ENCODE data around the gene DTNB. TPM values are rescaled to one million over a fixed set of nuclear protein-coding genes. Genes with fewer than 3 reads are reported as not detected.

Gene DTNB
- total RNA-seq, 1 donor from 2014 or later: 28.9 TPM

GRCh38 chr2:25491966-25492532 lies 181.3 kb downstream of the DTNB start:
- H3K36me3 Mint-ChIP-seq (ENCODE audit: low read depth): peaks cover 6% of the 10 kb centered on the region

GRCh38 chr2:25491003-25491696 lies 182.2 kb downstream of the DTNB start:
- Mint-ChIP-seq H3K27me3 (ENCODE audit: insufficient read depth) (no peaks in the 10 kb centered on the region), H3K36me3 (ENCODE audit: low read depth) (peaks cover 5% of the 10 kb centered on the region), H3K4me3 (no peak overlapping the region), H3K4me1 (ENCODE audit: low read depth) (peaks cover 7% of the 10 kb centered on the region), H3K9me3 (no peaks in the 10 kb centered on the region), H3K27ac (no peak overlapping the region)
- DNase-seq (ENCODE audit: low spot score): no peak
- intact Hi-C loops (cut with micrococcal nuclease): no loop called here

More at GRCh38 chr2:25491966-25492532, 181.3 kb downstream of the DTNB start:
- Mint-ChIP-seq H3K4me1 (ENCODE audit: low read depth) (peaks cover 7% of the 10 kb centered on the region), H3K27me3 (ENCODE audit: insufficient read depth) (no peaks in the 10 kb centered on the region), H3K9me3 (no peaks in the 10 kb centered on the region), H3K4me3 (no peak overlapping the region), H3K27ac (no peak overlapping the region)
- intact Hi-C loops (cut with micrococcal nuclease): no loop called here
- no peak for DNase-seq (ENCODE audit: low spot score)

- Mint-ChIP-seq H3K36me3 (ENCODE audit: low read depth) (peaks cover 5% of the 10 kb centered on the region), H3K4me3 (no peak overlapping the region), H3K27ac (no peak overlapping the region), H3K4me1 (ENCODE audit: low read depth) (peaks cover 7% of the 10 kb centered on the region), H3K27me3 (ENCODE audit: insufficient read depth) (no peaks in the 10 kb centered on the region), H3K9me3 (no peaks in the 10 kb centered on the region)
- intact Hi-C loops (cut with micrococcal nuclease): no loop called here
- DNase-seq (ENCODE audit: low spot score): no peak
These were observed 183.2 kb downstream of the DTNB start for GRCh38 chr2:25490217-25490616.

GRCh38 chr2:25489631-25490030 lies 183.7 kb downstream of the DTNB start:
- DNase-seq (ENCODE audit: low spot score): no peak
- no peaks in the 10 kb centered on the region for H3K27me3 Mint-ChIP-seq (ENCODE audit: insufficient read depth)
- H3K36me3 Mint-ChIP-seq (ENCODE audit: low read depth): peaks cover 5% of the 10 kb centered on the region
- no peak overlapping the region for H3K4me3 Mint-ChIP-seq
- H3K4me1 Mint-ChIP-seq (ENCODE audit: low read depth): peaks cover 7% of the 10 kb centered on the region
- H3K9me3 Mint-ChIP-seq: no peaks in the 10 kb centered on the region
- intact Hi-C loops (cut with micrococcal nuclease): no loop called here
- no peak overlapping the region for H3K27ac Mint-ChIP-seq

- Mint-ChIP-seq H3K27me3 (ENCODE audit: insufficient read depth) (no peaks in the 10 kb centered on the region), H3K9me3 (no peaks in the 10 kb centered on the region), H3K27ac (no peak overlapping the region), H3K4me3 (no peak overlapping the region), H3K4me1 (ENCODE audit: low read depth) (peaks cover 19% of the 10 kb centered on the region), H3K36me3 (ENCODE audit: low read depth) (peaks cover 9% of the 10 kb centered on the region)
- intact Hi-C loops (cut with micrococcal nuclease): no loop called here
- no peak for DNase-seq (ENCODE audit: low spot score)
These were observed 189.6 kb downstream of the DTNB start for GRCh38 chr2:25483607-25484266.

GRCh38 chr2:25482341-25482740 lies 191.0 kb downstream of the DTNB start:
- intact Hi-C loops (cut with micrococcal nuclease): no loop called here
- no peak for DNase-seq (ENCODE audit: low spot score)
- H3K27me3 Mint-ChIP-seq (ENCODE audit: insufficient read depth): no peaks in the 10 kb centered on the region
- peaks cover 4% of the 10 kb centered on the region for H3K36me3 Mint-ChIP-seq (ENCODE audit: low read depth)
- peak overlapping the region; percentile 13 for H3K27ac Mint-ChIP-seq
- no peaks in the 10 kb centered on the region for H3K9me3 Mint-ChIP-seq
- H3K4me3 Mint-ChIP-seq: no peak overlapping the region
- peaks cover 19% of the 10 kb centered on the region for H3K4me1 Mint-ChIP-seq (ENCODE audit: low read depth)

GRCh38 chr2:25481381-25482300 lies 191.7 kb downstream of the DTNB start:
- intact Hi-C loops (cut with micrococcal nuclease): no loop called here
- no peak for DNase-seq (ENCODE audit: low spot score)
- H3K4me3 Mint-ChIP-seq: no peak overlapping the region
- peaks cover 19% of the 10 kb centered on the region for H3K4me1 Mint-ChIP-seq (ENCODE audit: low read depth)
- no peaks in the 10 kb centered on the region for H3K27me3 Mint-ChIP-seq (ENCODE audit: insufficient read depth)
- H3K9me3 Mint-ChIP-seq: no peaks in the 10 kb centered on the region
- peak overlapping the region; percentile 13 for H3K27ac Mint-ChIP-seq
- H3K36me3 Mint-ChIP-seq (ENCODE audit: low read depth): peaks cover 4% of the 10 kb centered on the region

GRCh38 chr2:25480561-25480960 lies 192.8 kb downstream of the DTNB start:
- DNase-seq (ENCODE audit: low spot score): no peak
- Mint-ChIP-seq H3K36me3 (ENCODE audit: low read depth) (peaks cover 4% of the 10 kb centered on the region), H3K27me3 (ENCODE audit: insufficient read depth) (no peaks in the 10 kb centered on the region), H3K4me1 (ENCODE audit: low read depth) (peaks cover 19% of the 10 kb centered on the region), H3K9me3 (no peaks in the 10 kb centered on the region), H3K4me3 (no peak overlapping the region), H3K27ac (no peak overlapping the region)
- intact Hi-C loops (cut with micrococcal nuclease): no loop called here

- DNase-seq (ENCODE audit: low spot score): no peak
- intact Hi-C loops (cut with micrococcal nuclease): no loop called here
These were observed 193.6 kb downstream of the DTNB start for GRCh38 chr2:25479761-25480160.

GRCh38 chr2:25478736-25479135 lies 194.6 kb downstream of the DTNB start:
- Mint-ChIP-seq H3K9me3 (peaks cover 9% of the 10 kb centered on the region), H3K36me3 (ENCODE audit: low read depth) (peaks cover 11% of the 10 kb centered on the region), H3K4me3 (no peak overlapping the region), H3K4me1 (ENCODE audit: low read depth) (peaks cover 15% of the 10 kb centered on the region), H3K27me3 (ENCODE audit: insufficient read depth) (no peaks in the 10 kb centered on the region), H3K27ac (no peak overlapping the region)
- DNase-seq (ENCODE audit: low spot score): no peak
- intact Hi-C loops (cut with micrococcal nuclease): no loop called here

More at GRCh38 chr2:25479761-25480160, 193.6 kb downstream of the DTNB start:
- H3K27me3 Mint-ChIP-seq (ENCODE audit: insufficient read depth): no peaks in the 10 kb centered on the region
- H3K27ac Mint-ChIP-seq: no peak overlapping the region
- H3K4me3 Mint-ChIP-seq: no peak overlapping the region
- H3K9me3 Mint-ChIP-seq: peaks cover 6% of the 10 kb centered on the region
- H3K36me3 Mint-ChIP-seq (ENCODE audit: low read depth): peaks cover 10% of the 10 kb centered on the region
- H3K4me1 Mint-ChIP-seq (ENCODE audit: low read depth): peaks cover 19% of the 10 kb centered on the region

- no peak for DNase-seq (ENCODE audit: low spot score)
- Mint-ChIP-seq H3K27ac (no peak overlapping the region), H3K9me3 (peaks cover 9% of the 10 kb centered on the region), H3K4me1 (ENCODE audit: low read depth) (no peaks in the 10 kb centered on the region), H3K27me3 (ENCODE audit: insufficient read depth) (no peaks in the 10 kb centered on the region), H3K4me3 (no peak overlapping the region), H3K36me3 (ENCODE audit: low read depth) (peaks cover 20% of the 10 kb centered on the region)
- intact Hi-C loops (cut with micrococcal nuclease): no loop called here
These were observed 199.5 kb downstream of the DTNB start for GRCh38 chr2:25473758-25474340.

GRCh38 chr2:25473131-25473530 lies 200.2 kb downstream of the DTNB start:
- Mint-ChIP-seq H3K4me3 (no peak overlapping the region), H3K27me3 (ENCODE audit: insufficient read depth) (no peaks in the 10 kb centered on the region), H3K4me1 (ENCODE audit: low read depth) (no peaks in the 10 kb centered on the region), H3K27ac (no peak overlapping the region), H3K9me3 (peaks cover 9% of the 10 kb centered on the region), H3K36me3 (ENCODE audit: low read depth) (peaks cover 20% of the 10 kb centered on the region)
- intact Hi-C loops (cut with micrococcal nuclease): no loop called here
- no peak for DNase-seq (ENCODE audit: low spot score)

Data from activated T-helper 1 cell treated with anti-CD3 and anti-CD28 coated beads, Interleukin-12 subunit alpha, Interleukin-12 subunit beta, Interleukin-2, Interleukin-4 antibody, amounts not matched to agents 30 ng/mL and 10 ng/mL and 1 ng/mL, durations not matched to agents 14 hours and 24 hours and 36 hours (primary cell).